EH (cell line): Measurements from ENCODE around the gene RGS7.
A peak's percentile ranks its signal among the peaks of the same experiment; 100 is the strongest.
"Not testable (repeated sequence)": the region's sequence is repeated elsewhere in the genome, so short reads cannot be mapped to it uniquely, and the experiment has no call there.

Experiments used
- DNase-seq: peaks from one replicate; pipeline ENCODE4 v3.0.0-alpha.2; 2015; ENCODE audit warnings: low read depth

The RGS7 gene

DNA sequence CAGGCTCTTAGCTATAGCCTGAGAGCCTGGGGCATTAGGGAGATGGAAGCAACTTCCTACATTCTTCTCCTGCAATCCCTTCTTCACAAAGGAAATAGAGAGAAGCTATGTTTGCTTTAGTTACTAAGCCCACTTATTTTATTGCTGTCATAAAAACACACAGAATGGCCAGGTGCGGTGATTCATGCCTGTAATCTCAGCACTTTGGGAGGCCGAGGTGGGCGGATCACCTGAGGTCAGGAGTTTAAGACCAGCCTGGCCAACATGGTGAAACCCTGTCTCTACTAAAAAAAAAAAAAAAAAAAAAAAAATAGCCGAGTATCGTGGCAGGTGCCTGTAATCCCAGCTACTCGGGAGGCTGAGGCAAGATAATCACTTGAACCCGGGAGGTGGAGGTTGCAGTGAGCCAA is 573.3 kb downstream of the RGS7 start:
- DNase-seq = peak; percentile 26

DNA sequence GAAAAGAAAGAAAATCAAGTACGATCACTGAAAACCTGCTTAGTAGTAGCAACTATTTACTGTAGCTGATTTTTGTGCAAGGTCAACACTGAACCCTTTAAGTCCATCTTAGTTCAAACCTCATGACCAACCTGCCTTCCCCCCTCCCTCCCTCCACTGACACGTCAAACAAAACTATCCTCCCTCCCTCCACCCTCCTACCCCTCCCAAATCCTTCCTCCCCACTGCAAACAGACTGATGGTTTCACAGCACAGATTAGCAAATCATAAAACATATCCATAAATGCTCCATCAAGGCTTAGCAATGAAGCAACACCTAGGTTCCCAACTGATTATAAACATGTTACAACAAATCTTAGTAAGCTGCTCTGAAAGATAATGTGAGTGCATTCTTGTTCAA is 580.8 kb downstream of the RGS7 start:
- no peak for DNase-seq

DNA sequence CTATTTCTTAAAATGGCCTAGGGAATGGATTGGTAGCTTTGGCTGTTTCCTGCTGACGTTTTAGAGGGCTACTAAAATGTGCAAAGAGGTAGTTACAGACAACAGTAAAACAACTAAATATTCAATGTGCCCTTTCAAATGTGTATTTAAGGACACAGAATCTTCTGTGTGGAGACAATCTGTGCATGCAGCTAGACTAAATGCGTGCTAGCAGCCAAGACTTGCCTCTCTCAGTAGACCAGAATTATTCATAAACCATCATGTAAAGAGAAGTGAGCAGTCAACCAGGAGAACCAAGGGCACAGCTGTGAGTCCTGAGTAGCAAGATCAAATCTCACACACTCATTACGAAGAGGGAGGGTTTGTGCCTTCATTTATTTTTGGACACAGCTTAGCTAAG is 584.9 kb downstream of the RGS7 start:
- DNase-seq = no peak

DNA sequence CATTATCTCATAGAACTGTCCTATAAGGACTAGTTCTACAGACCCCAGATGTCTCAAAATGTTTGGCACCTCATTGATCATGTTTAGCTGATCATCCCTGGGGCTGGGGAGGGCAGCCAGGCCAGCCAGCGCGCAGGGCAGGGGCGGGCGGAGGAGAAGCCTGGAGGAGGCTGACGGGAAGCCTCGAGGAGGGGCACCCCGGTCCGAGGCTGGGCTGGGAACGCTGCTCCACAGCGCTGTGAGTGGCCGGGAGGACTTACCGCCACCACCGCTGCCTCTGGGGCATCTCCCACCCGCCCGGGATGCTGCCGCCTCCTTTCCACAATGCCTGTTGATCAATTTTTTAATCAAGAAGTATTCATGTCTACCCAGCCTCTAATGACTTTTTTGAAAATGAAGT is 585.6 kb downstream of the RGS7 start:
- DNase-seq = no peak

DNA sequence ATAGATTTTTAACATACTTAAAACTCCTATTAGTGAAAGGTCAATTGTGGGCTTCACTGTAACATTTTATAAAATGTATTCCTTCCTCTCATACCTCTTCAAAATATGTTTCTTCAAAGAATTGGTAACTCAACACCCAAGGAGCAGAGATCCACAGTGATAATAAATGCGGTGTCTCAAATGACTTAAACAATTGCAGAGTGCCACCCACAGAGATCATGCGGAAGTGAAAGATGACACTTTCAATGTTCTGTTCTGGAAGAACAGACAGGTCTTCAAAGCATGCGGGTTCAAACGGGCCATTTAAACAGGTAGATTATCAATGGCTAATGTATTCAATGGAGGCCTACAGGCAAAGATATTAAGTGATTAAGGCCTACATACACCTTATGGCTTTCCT is 588.0 kb downstream of the RGS7 start:
- no peak for DNase-seq

DNA sequence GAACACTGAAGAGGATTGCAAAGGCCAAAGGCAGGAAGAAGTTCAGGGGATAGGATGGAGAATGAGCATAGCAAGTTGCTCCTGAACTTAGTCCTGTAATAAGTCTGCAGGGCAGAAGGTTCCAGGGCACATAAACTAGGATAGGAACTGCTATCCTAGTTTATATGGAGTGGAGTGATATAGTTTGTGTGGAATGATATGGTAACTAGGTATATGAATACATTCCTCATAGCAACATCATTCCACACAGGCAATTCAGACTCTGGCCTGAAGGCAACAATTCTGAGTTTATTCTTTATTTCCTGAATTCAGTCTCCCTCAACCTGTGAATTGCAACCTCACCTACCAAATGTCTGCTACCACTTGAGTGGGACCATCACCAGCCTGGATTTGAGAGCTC is 590.2 kb downstream of the RGS7 start:
- peak; percentile 70 for DNase-seq

DNA sequence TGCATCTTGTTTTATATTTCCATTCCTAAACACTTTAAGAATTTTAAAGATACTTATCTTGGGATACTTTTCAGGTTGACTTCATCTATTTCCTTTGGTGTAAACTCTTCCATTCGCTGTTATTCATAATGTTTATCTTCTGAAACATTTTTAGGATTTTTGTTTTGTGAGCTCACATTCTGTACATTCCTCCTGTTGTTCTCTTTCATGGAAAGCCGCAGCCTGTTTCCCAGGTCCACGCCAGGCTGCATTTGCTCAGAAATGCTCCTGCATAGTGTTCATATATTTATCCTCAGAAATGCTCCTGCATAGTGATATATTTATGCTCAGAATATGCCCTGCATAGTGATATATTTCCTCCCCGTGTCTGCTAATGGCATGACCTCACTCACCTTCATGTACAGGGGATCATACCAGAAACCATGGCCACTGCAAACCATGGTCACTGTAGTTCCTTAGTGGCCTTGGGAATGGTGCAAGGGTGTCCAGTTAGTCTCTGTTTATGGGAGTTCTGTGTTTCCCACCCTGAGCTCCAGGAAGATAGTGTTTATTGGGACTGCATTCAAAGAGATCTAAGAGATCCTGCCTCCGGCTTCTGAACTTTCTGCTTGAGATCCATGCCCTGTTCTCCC is 591.2 kb downstream of the RGS7 start:
- peak; percentile 87 for DNase-seq

DNA sequence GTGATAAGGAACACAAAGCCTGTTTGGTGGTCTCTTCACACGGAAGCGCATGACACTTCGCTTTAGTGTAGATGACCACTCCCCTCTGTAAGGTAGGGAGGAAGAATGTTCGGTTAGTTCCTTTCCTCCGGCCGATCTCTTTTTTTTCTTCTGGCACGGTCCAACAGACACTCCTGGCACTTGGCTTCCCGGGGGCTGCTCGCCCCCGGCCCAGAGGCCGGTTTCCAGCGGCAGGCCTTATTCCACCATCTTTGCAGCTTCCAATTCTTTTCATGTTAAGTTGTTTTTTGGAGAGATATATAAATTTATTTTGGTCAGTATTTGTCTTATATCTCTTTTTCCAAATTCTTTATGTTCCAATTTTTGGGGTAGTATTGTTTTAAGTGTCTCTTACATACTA is 593.2 kb downstream of the RGS7 start:
- no peak for DNase-seq

DNA sequence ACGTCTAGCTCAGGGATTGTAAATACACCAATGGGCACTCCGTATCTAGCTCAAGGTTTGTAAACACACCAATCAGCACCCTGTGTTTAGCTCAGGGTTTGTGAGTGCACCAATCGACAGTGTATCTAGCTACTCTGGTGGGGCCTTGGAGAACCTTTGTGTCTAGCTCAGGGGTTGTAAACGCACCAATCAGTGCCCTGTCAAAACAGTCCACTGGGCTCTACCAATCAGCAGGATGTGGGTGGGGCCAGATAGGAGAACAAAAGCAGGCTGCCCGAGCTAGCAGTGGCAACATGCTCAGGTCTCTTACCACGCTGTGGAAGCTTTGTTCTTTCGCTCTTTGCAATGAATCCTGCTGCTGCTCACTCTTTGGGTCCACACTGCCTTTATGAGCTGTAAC is 593.9 kb downstream of the RGS7 start:
- not testable (repeated sequence) for DNase-seq

DNA sequence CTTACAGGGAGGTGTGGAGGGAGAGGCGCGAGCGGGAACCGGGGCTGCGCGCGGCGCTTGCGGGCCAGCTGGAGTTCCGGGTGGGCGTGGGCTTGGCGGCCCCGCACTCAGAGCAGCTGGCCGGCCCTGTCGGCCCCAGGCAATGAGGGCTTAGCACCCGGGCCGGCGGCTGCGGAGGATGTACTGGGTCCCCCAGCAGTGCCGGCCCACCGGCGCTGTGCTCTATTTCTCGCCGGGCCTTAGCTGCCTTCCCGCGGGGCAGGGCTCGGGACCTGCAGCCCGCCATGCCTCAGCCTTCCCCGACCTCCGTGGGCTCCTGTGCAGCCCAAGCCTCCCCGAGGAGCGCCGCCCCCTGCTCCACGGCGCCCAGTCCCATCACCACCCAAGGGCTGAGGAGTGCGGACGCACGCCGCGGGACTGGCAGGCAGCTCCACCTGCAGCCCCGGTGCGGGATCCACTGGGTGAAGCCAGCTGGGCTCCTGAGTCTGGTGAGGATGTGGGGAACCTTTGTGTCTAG is 594.5 kb downstream of the RGS7 start:
- DNase-seq = not testable (repeated sequence)

DNA sequence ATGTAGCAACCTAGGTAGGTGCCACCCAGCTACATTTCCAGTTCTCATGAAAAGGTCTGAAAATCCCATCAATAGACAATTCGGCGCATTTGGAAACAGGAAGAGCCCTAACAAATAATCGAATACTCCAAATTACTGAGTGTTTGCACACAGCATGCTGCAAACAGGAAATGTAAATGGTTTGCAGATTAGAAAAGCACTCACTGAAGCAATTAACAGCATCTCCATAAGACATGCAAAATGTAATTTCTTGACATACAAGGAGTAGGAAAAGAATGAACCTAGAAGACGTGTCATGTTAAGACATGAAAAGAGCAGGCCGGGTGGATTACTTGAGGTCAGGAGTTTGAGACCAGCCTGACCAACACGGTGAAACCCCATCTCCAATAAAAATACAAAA is 598.2 kb downstream of the RGS7 start:
- not testable (repeated sequence) for DNase-seq

DNA sequence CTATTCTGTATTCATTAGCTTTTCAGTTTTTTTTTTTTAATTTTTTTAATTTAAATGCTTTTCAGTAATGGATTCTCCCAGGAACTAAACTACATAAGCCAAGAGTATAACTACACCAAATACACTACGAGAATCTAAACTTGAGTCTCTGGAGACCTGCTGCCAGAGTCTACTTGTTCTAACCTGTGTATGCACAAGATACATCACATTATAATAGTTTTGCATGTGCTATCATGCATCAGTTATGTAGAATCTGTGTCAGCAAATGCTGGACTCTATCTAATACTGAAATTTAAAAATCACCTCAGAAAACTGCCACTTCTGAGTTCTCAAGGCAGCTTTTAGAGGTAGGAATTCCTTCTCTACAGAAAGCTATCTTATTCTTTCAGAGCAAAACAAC is 598.7 kb downstream of the RGS7 start:
- DNase-seq = no peak

DNA sequence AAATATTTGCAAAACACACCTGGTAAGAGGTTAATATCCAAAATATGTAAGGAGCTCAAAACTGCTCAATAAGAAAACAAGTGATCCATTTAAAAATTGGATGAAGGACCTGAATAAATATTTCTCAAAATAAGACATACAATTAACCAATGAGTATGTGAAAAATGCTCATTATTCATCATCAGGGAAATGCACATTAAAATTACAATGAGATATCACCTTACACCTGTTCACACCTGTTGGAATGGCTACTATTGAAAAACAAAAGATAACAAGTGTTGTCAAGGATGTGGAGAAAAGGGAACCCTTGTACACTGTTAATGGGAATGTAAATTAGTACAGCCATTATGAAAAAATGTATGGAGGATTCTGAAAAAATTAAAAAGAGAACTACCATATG is 609.1 kb downstream of the RGS7 start:
- DNase-seq = no peak

DNA sequence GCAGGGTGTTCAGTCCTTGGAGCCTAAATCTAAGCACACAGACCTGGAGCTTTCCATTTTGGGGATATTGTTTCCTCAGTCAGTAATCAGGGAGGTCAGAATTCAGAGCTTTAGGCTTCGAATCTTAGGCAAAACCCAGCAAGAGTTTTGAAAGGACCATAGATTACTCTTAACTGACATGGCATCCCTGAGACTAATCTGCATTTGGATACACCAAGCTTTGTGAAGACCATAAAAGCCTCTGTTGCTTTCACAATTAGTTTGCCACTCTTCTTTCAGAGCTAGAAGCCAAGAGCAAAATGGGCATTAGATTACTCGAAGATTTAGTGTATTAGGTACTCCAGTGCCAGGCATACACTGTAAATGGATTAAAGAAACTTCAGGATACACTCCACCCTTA is 613.3 kb downstream of the RGS7 start:
- no peak for DNase-seq

DNA sequence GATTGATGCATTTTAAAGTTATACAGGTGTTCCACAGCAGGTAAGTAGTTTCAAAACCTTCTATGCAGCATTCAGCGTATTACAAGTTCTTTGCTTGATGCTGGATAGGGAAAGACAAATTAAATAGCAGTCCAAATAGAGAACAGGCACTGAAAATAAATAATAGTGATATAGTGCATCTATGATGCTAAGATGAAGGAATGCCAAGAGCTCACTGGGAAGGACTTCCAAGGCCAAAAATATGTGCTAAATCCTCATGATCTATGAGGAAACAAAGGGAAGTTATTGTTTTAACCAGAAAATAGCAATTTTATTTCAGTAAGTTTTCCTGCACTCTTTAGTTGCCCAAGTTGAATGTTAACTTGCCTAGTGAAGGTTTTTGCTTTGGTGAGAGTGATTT is 617.3 kb downstream of the RGS7 start:
- DNase-seq = peak; percentile 57

DNA sequence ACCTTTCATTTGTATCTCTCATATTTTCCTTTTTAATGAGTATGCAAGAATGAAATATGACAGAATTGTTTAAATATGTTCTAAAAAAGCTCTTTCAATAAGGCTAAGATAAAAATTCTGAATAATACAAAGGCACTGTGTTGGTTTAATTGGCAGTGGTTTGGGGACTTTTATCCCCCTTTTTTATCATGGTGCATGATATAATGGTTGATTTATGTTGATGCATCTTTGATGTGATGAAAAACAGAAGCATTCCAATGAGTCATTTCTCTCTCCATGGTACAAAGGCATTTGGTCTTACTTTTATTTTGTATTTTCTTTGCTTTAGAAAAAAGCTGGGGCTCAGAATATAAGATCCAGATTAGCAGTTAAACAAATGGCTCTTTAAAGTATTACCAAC is 617.9 kb downstream of the RGS7 start:
- DNase-seq = peak; percentile 59

DNA sequence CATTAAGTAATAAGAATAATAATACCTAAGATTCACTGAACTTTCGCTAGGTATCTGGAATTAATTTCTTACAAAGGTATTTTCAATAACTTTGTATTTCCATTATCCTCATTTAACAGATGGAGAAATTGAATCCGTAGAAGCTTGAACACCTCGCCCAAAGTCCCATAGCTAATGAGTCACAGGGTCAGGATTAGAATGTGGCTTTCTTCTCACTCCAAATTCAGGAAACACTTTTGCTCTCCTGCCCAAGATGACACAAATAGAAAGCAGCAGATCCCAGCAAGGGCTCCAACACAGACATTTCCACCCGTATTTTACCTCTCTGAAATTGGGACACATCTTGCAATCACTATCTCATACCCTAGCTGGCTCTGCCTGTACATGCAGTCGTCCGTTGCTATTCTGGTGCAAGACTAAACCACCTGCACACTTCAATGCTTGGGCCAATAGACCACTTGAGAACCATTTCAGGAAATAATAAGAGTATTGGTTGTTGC is 619.2 kb downstream of the RGS7 start:
- DNase-seq = no peak

DNA sequence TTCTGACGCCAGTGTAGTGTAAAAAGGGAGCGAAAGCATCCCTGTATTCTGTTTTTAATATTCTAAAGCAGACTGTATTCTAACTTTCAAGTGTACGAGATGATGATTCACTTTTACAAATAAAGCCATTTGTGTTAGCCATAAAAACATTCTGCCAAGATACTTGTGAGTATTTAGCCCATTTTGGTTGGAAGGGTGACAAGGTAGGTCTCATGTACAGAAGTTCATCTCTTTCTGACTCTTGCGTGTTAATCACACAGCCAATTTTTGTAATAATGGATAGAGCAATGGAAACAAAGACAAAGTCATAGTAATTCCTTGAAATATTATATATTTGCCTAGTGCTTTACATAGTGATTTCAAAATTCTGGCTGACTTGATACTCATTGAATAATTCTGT is 619.7 kb downstream of the RGS7 start:
- DNase-seq = peak; percentile 46

DNA sequence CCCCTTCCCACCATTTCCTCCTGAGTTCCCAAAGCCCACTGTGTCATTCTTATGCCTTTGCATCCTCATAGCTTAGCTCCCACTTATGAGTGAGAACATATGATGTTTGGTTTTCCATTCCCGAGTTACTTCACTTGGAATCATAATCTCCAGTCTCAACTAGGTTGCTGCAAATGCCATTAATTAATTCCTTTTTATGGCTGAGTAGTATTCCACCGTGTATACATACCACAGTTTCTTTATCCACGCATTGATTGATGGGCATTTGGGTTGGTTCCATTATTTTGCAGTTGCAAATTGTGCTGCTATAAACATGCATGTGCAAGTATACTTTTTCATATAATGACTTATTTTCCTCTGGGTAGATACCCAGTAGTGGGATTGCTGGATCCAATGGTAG is 622.3 kb downstream of the RGS7 start:
- DNase-seq = not testable (repeated sequence)

DNA sequence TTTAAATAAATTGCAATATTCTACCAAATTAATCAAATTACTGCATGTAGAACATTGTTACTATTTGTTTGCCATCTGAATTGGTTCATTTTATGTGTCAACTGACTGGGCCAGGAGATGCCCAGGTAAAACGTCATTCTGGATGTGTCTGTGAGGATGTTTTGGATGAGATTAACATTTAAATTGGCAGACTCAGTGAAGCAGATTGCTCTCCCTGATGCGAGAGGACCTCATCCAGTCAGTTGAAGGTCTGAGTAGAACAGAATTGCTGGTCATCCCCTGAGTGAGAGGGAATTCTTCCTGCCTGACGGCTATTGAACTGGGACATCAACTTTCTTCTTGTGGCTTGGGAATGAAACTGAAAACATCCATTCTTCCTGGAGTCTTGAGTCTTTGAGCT is 623.0 kb downstream of the RGS7 start:
- no peak for DNase-seq

DNA sequence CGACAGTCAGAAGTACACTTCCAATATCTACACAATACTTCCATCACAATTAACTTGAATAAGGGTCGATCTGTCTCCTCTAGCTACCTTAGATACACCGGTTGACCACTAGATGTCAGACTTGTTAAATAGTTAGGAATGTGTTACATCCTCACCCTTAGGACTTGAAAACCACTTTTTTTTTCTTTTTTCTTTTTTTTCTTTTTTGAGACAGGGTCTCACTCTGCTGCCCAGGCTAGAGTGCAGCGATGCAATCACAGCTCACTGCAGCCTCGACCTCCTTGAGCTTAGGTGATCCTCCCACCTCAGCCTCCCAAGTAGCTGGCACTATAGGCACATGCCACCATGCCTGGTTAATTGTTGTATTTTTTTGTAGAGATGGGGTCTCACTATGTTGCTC is 624.6 kb downstream of the RGS7 start:
- DNase-seq = peak; percentile 78
